ENCODE measurements around the gene RSRP1. TPM values are rescaled to one million over a fixed set of nuclear protein-coding genes. Genes with fewer than 3 reads are reported as not detected.
"Not testable (repeated sequence)": the region's sequence is repeated elsewhere in the genome, so short reads cannot be mapped to it uniquely, and the experiment has no call there.

The RSRP1 gene
- total and polyA plus RNA-seq, 4 experiments from 2014 or later: 33.1 to 494 (median 264) TPM

- intact Hi-C loops (cut with micrococcal nuclease): loop anchor here (5.0 kb wide), 1 partner anchor 121 kb away; no protein-coding TSS in a partner anchor
- H3K9me3 Mint-ChIP-seq; H3K27me3 Mint-ChIP-seq; H3K27me3 ChIP-seq (ENCODE audit: insufficient read depth, low read length); POLR2A ChIA-PET (ENCODE audit: partially characterized antibody); H3K4me1 Mint-ChIP-seq; H3K36me3 ChIP-seq (ENCODE audit: insufficient read depth, low read length); CTCF ChIA-PET (ENCODE audit: partially characterized antibody); H3K36me3 Mint-ChIP-seq; DNase-seq; H3K4me3 Mint-ChIP-seq; H3K9me3 ChIP-seq (ENCODE audit: control insufficient read depth in 1 of 2, low read length in 2 of 2); H3K4me3 ChIP-seq (ENCODE audit: low read length in 2 of 2); H3K4me1 ChIP-seq (ENCODE audit: insufficient read depth, low read length); H3K27ac ChIP-seq (ENCODE audit: low read depth, low read length); H3K27ac Mint-ChIP-seq: not testable (repeated sequence)
Measured at GRCh38 chr1:25285862-25286261, 38.6 kb upstream of the RSRP1 start.

GRCh38 chr1:25279693-25280111, 32.4 kb upstream of the RSRP1 start:
- H3K9me3 ChIP-seq (ENCODE audit: control insufficient read depth in 1 of 2, low read length in 2 of 2); H3K27me3 Mint-ChIP-seq; H3K4me3 ChIP-seq (ENCODE audit: low read length in 2 of 2); H3K4me1 ChIP-seq (ENCODE audit: insufficient read depth, low read length); H3K27ac Mint-ChIP-seq; H3K36me3 ChIP-seq (ENCODE audit: insufficient read depth, low read length); intact Hi-C loops (cut with micrococcal nuclease); H3K9me3 Mint-ChIP-seq; H3K27ac ChIP-seq (ENCODE audit: low read depth, low read length); DNase-seq; H3K36me3 Mint-ChIP-seq; CTCF ChIA-PET (ENCODE audit: partially characterized antibody); H3K4me3 Mint-ChIP-seq; POLR2A ChIA-PET (ENCODE audit: partially characterized antibody); H3K4me1 Mint-ChIP-seq; H3K27me3 ChIP-seq (ENCODE audit: insufficient read depth, low read length): not testable (repeated sequence)

- H3K36me3 Mint-ChIP-seq; H3K4me3 ChIP-seq (ENCODE audit: low read length in 2 of 2); H3K27ac Mint-ChIP-seq; H3K27ac ChIP-seq (ENCODE audit: low read depth, low read length); H3K9me3 Mint-ChIP-seq; intact Hi-C loops (cut with micrococcal nuclease); CTCF ChIA-PET (ENCODE audit: partially characterized antibody); H3K36me3 ChIP-seq (ENCODE audit: insufficient read depth, low read length); H3K4me3 Mint-ChIP-seq; H3K4me1 Mint-ChIP-seq; H3K27me3 ChIP-seq (ENCODE audit: insufficient read depth, low read length); POLR2A ChIA-PET (ENCODE audit: partially characterized antibody); DNase-seq; H3K27me3 Mint-ChIP-seq; H3K9me3 ChIP-seq (ENCODE audit: control insufficient read depth in 1 of 2, low read length in 2 of 2); H3K4me1 ChIP-seq (ENCODE audit: insufficient read depth, low read length): not testable (repeated sequence)
Measured at GRCh38 chr1:25278790-25279189, 31.5 kb upstream of the RSRP1 start.

- POLR2A ChIA-PET (ENCODE audit: partially characterized antibody); H3K4me3 ChIP-seq (ENCODE audit: low read length in 2 of 2); intact Hi-C loops (cut with micrococcal nuclease): not testable (repeated sequence)
Measured at GRCh38 chr1:25278358-25278757, 31.1 kb upstream of the RSRP1 start.

GRCh38 chr1:25277295-25277694, 30.0 kb upstream of the RSRP1 start:
- H3K4me1 ChIP-seq (ENCODE audit: insufficient read depth, low read length); H3K27me3 Mint-ChIP-seq; H3K36me3 ChIP-seq (ENCODE audit: insufficient read depth, low read length); H3K27me3 ChIP-seq (ENCODE audit: insufficient read depth, low read length); H3K4me3 Mint-ChIP-seq; H3K27ac Mint-ChIP-seq; CTCF ChIA-PET (ENCODE audit: partially characterized antibody); H3K4me1 Mint-ChIP-seq; H3K9me3 Mint-ChIP-seq; H3K36me3 Mint-ChIP-seq; H3K27ac ChIP-seq (ENCODE audit: low read depth, low read length); DNase-seq; H3K9me3 ChIP-seq (ENCODE audit: control insufficient read depth in 1 of 2, low read length in 2 of 2); intact Hi-C loops (cut with micrococcal nuclease); H3K4me3 ChIP-seq (ENCODE audit: low read length in 2 of 2): not testable (repeated sequence)
- POLR2A ChIA-PET (ENCODE audit: partially characterized antibody): interaction anchor here (0.8 kb wide), 1 partner anchor 86 kb away, joined by 3 read pairs; no protein-coding TSS in a partner anchor

More at GRCh38 chr1:25278358-25278757, 31.1 kb upstream of the RSRP1 start:
- CTCF ChIA-PET (ENCODE audit: partially characterized antibody); H3K36me3 ChIP-seq (ENCODE audit: insufficient read depth, low read length); H3K27me3 ChIP-seq (ENCODE audit: insufficient read depth, low read length); H3K9me3 Mint-ChIP-seq; H3K27ac Mint-ChIP-seq; H3K4me1 Mint-ChIP-seq; H3K27ac ChIP-seq (ENCODE audit: low read depth, low read length); H3K9me3 ChIP-seq (ENCODE audit: control insufficient read depth in 1 of 2, low read length in 2 of 2); H3K27me3 Mint-ChIP-seq; DNase-seq; H3K4me3 Mint-ChIP-seq; H3K4me1 ChIP-seq (ENCODE audit: insufficient read depth, low read length); H3K36me3 Mint-ChIP-seq: not testable (repeated sequence)

GRCh38 chr1:25275648-25276047, 28.4 kb upstream of the RSRP1 start:
- H3K4me1 Mint-ChIP-seq; H3K27ac Mint-ChIP-seq; H3K27me3 Mint-ChIP-seq; H3K27me3 ChIP-seq (ENCODE audit: insufficient read depth, low read length); DNase-seq; H3K4me1 ChIP-seq (ENCODE audit: insufficient read depth, low read length); H3K36me3 Mint-ChIP-seq; H3K9me3 ChIP-seq (ENCODE audit: control insufficient read depth in 1 of 2, low read length in 2 of 2); CTCF ChIA-PET (ENCODE audit: partially characterized antibody); H3K36me3 ChIP-seq (ENCODE audit: insufficient read depth, low read length); POLR2A ChIA-PET (ENCODE audit: partially characterized antibody); H3K9me3 Mint-ChIP-seq; H3K4me3 Mint-ChIP-seq; H3K4me3 ChIP-seq (ENCODE audit: low read length in 2 of 2); H3K27ac ChIP-seq (ENCODE audit: low read depth, low read length); intact Hi-C loops (cut with micrococcal nuclease): not testable (repeated sequence)

GRCh38 chr1:25272238-25272637, 25.0 kb upstream of the RSRP1 start, which contains the start of gene RHD:
Gene RHD (plus strand): TSS chr1:25272509. CDS start chr1:25272548, 39 bp downstream.
- intact Hi-C loops (cut with micrococcal nuclease); H3K4me3 Mint-ChIP-seq; H3K9me3 Mint-ChIP-seq; H3K36me3 ChIP-seq (ENCODE audit: insufficient read depth, low read length); H3K27ac ChIP-seq (ENCODE audit: low read depth, low read length); H3K9me3 ChIP-seq (ENCODE audit: control insufficient read depth in 1 of 2, low read length in 2 of 2); H3K36me3 Mint-ChIP-seq; H3K4me1 Mint-ChIP-seq; DNase-seq; H3K27me3 Mint-ChIP-seq; CTCF ChIA-PET (ENCODE audit: partially characterized antibody); H3K4me3 ChIP-seq (ENCODE audit: low read length in 2 of 2); H3K27me3 ChIP-seq (ENCODE audit: insufficient read depth, low read length); POLR2A ChIA-PET (ENCODE audit: partially characterized antibody); H3K4me1 ChIP-seq (ENCODE audit: insufficient read depth, low read length): not testable (repeated sequence)
- peak within 1 kb of the TSS in 1 of 7 donors; percentile 13 for H3K27ac Mint-ChIP-seq

GRCh38 chr1:25268143-25268760, 21.0 kb upstream of the RSRP1 start:
- H3K27ac Mint-ChIP-seq: peak overlapping the region; percentile 76 to 98 (median 91)
- peak overlapping the region; percentile 71 to 95 (median 86) for H3K4me3 Mint-ChIP-seq
- CTCF ChIA-PET (ENCODE audit: partially characterized antibody); H3K36me3 ChIP-seq (ENCODE audit: insufficient read depth, low read length); H3K27me3 Mint-ChIP-seq; H3K9me3 ChIP-seq (ENCODE audit: control insufficient read depth in 1 of 2, low read length in 2 of 2); DNase-seq; H3K9me3 Mint-ChIP-seq; H3K4me1 ChIP-seq (ENCODE audit: insufficient read depth, low read length); intact Hi-C loops (cut with micrococcal nuclease); H3K36me3 Mint-ChIP-seq; H3K27me3 ChIP-seq (ENCODE audit: insufficient read depth, low read length): not testable (repeated sequence)
- H3K4me1 Mint-ChIP-seq: peaks cover 2 to 27% (median 12%) of the 10 kb centered on the region in 4 donors
- H3K27ac ChIP-seq (ENCODE audit: low read depth, low read length): peak overlapping the region; percentile 54
- POLR2A ChIA-PET (ENCODE audit: partially characterized antibody): interaction anchor here (1.0 kb wide), 1 partner anchor 21 kb away, joined by 4 read pairs; the partner anchor contains the start of gene RSRP1
- H3K4me3 ChIP-seq (ENCODE audit: low read length in 2 of 2): peak overlapping the region in 1 of 2 donors; percentile 50
